ENCODE data around the gene SLC10A3. TPM values are rescaled to one million over a fixed set of nuclear protein-coding genes. Genes with fewer than 3 reads are reported as not detected.

SLC10A3 gene
- total and polyA plus RNA-seq, 2 of the 13 experiments (the other 11 are each of a cell fraction or from before 2014, with no cell fraction given), result 10.1 to 11.5 TPM

DNA sequence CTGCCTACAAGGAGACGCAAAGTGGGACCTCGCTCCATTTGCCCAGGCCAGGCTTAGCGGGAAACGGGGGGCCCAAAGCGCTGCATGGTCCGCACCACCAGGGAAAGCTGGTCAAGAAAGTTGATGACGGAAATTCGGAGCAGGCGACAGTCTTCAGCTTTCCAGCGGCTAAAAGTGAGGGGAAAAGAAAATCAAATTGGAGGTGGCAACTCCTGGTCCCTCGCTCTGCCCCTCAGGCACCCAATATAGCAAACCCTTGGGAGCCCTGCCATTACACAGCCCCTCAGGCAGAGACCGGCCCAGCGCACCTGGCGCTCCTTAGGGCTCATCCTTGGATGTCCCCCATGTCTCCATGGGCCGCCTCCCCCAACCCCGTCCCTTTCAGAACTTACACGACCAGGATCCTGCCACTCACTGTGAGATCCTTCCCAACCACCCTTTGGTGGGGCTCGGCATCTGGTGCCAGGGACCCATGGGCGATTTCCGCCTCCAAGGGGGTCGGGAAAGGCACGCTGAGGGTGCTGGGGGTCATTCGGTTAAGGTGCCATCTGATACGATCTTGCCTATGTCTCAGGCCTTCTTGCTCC lies 12.4 kb downstream of the SLC10A3 start:
- H3K4me1 ChIP-seq (ENCODE audit: insufficient read depth, low read length), result peaks cover 8% of the 10 kb centered on the region
- H4K20me1 ChIP-seq (ENCODE audit: insufficient read depth, low read length), result no peaks in the 10 kb centered on the region
- peak overlapping the region; percentile 12 to 60 (median 57); a peak in 4 of 6 replicates for H3K4me3 ChIP-seq (replicated peaks in 1 of 3; ENCODE audit: insufficient read depth in 1 of 3, low read depth in 2 of 3, low read length in 3 of 3)
- peak overlapping the region; percentile 43; the same call in 1 of the 2 replicates for H3K9ac ChIP-seq (ENCODE audit: insufficient read depth, low read depth, low read length)
- 94% methylated on average over 11 of the region's 24 CpGs for WGBS (ENCODE audit: low lambda C conversion rate)
- in situ Hi-C loops (cut with HindIII; ENCODE audit: extremely low pct_ligation_motif_present, low pct_unique_long_range_greater_than_20kb), result no loop called here
- no TSS peak for BruUV-seq (replicated peaks)
- ChIA-PET POLR2A (interaction anchor here (0.8 to 1.3 kb wide), 5 partner anchors 12 to 108 kb away, joined by 4 to 11 read pairs (median 7); partner anchors contain the start of genes FAM3A, RPL10 and SLC10A3), CTCF (ENCODE audit: low intra/inter-chr PET ratio, low total read pairs) (no interaction called here)
- H2AFZ ChIP-seq (ENCODE audit: low read length), result no peak overlapping the region
- FAIRE-seq, result no peak
- H3K79me2 ChIP-seq (ENCODE audit: insufficient read depth, low read length), result no peaks in the 10 kb centered on the region
- no peak overlapping the region for H3K27ac ChIP-seq (ENCODE audit: extremely low read length, insufficient read depth, low read length)
- no peak for DNase-seq (ENCODE audit: low spot score)
- no peaks in the 10 kb centered on the region for H3K36me3 ChIP-seq (replicated peaks in 1 of 2; ENCODE audit: control insufficient read depth in 1 of 2, insufficient read depth in 2 of 2, low read length in 2 of 2)
- TF ChIP-seq, protein P1, sequence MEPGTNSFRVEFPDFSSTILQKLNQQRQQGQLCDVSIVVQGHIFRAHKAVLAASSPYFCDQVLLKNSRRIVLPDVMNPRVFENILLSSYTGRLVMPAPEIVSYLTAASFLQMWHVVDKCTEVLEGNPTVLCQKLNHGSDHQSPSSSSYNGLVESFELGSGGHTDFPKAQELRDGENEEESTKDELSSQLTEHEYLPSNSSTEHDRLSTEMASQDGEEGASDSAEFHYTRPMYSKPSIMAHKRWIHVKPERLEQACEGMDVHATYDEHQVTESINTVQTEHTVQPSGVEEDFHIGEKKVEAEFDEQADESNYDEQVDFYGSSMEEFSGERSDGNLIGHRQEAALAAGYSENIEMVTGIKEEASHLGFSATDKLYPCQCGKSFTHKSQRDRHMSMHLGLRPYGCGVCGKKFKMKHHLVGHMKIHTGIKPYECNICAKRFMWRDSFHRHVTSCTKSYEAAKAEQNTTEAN (CRISPR knock-in tag; conservative IDR thresholded peaks at IDR 0.05), result no peak
- TF ChIP-seq DMAP1 (CRISPR knock-in tag; IDR thresholded peaks at IDR 0.05), result no peak
- TF ChIP-seq AGO2 (optimal IDR thresholded peaks at IDR 0.05; ENCODE audit: low read depth, low read length), result peak; percentile 52
- no peak for TF ChIP-seq RARG (CRISPR knock-in tag; IDR thresholded peaks at IDR 0.05; ENCODE audit: low read depth)
- TF ChIP-seq ZNF274 (CRISPR knock-in tag; IDR thresholded peaks at IDR 0.05), result no peak
- TF ChIP-seq ATF7-NPFF (CRISPR knock-in tag; IDR thresholded peaks at IDR 0.05; ENCODE audit: low read depth), result no peak
- no peak for TF ChIP-seq GATA4 (IDR thresholded peaks at IDR 0.05; ENCODE audit: borderline replicate concordance, low read depth)
- TF ChIP-seq JUN (CRISPR knock-in tag; IDR thresholded peaks at IDR 0.05), result no peak
- no peak for TF ChIP-seq ZNF256 (CRISPR knock-in tag; conservative IDR thresholded peaks at IDR 0.05)
- intact Hi-C loops (cut with micrococcal nuclease; ENCODE audit: unreplicated experiment), result no loop called here
- H3K27me3 ChIP-seq (ENCODE audit: control insufficient read depth in 1 of 2, insufficient read depth in 2 of 2, low read length in 2 of 2), result no peaks in the 10 kb centered on the region
- H3K9me3 ChIP-seq (ENCODE audit: low read length), result no peaks in the 10 kb centered on the region
- H3K4me2 ChIP-seq (ENCODE audit: low read depth, low read length), result peak overlapping the region; percentile 80
- no peak for ATAC-seq

Data from HepG2 (cell line).